Right lung (tissue), 5 donors: ENCODE measurements around the gene LITAF. TPM values are rescaled to one million over a fixed set of nuclear protein-coding genes. Genes with fewer than 3 reads are reported as not detected.
"Not testable (repeated sequence)": the region's sequence is repeated elsewhere in the genome, so short reads cannot be mapped to it uniquely, and the experiment has no call there.

ENCODE experiments used
- DNase-seq, 2 donors: peaks; one replicate each; pipeline ENCODE4 v3.0.0-alpha.2; 2013
- polyA plus RNA-seq, 5 donors: library from polyadenylated mRNA; unstranded; fragments of 120-200 nt; gene quantifications; one replicate each; pipeline versions ENCODE4 v1.2.1 to v1.2.3, GENCODE V29; 2013; ENCODE audit warnings: inconsistent platforms in 1 of 5, low replicate concordance in 1 of 5; ENCODE audit not compliant: insufficient read length in 5 of 5, insufficient read depth in 1 of 5

Gene LITAF
- polyA plus RNA-seq, 5 donors = 111 to 130 (median 121) TPM

- DNase-seq = no peak
These were observed 62.5 kb downstream of the LITAF start for GRCh38 chr16:11524098-11524760.

- no peak for DNase-seq
These were observed 65.7 kb downstream of the LITAF start for GRCh38 chr16:11521055-11521454.

GRCh38 chr16:11520442-11520841 lies 66.3 kb downstream of the LITAF start:
- DNase-seq = no peak

- no peak for DNase-seq
These were observed 68.8 kb downstream of the LITAF start for GRCh38 chr16:11517961-11518360.

- no peak for DNase-seq
These were observed 70.9 kb downstream of the LITAF start for GRCh38 chr16:11515540-11516430.

GRCh38 chr16:11514283-11514682 lies 72.4 kb downstream of the LITAF start:
- DNase-seq = no peak

GRCh38 chr16:11513366-11513765 lies 73.4 kb downstream of the LITAF start:
- DNase-seq = not testable (repeated sequence)

GRCh38 chr16:11511801-11512200 lies 74.9 kb downstream of the LITAF start:
- no peak for DNase-seq

GRCh38 chr16:11511328-11511727 lies 75.4 kb downstream of the LITAF start:
- no peak for DNase-seq

- DNase-seq = no peak
These were observed 76.3 kb downstream of the LITAF start for GRCh38 chr16:11510178-11510973.

- no peak for DNase-seq
These were observed 78.7 kb downstream of the LITAF start for GRCh38 chr16:11507991-11508390.

- no peak for DNase-seq
These were observed 79.4 kb downstream of the LITAF start for GRCh38 chr16:11507350-11507749.

- DNase-seq = no peak
These were observed 79.9 kb downstream of the LITAF start for GRCh38 chr16:11506741-11507305.

GRCh38 chr16:11504261-11504660 lies 82.5 kb downstream of the LITAF start:
- DNase-seq = not testable (repeated sequence)

GRCh38 chr16:11503566-11503965 lies 83.2 kb downstream of the LITAF start:
- DNase-seq = no peak

GRCh38 chr16:11502239-11502638 lies 84.5 kb downstream of the LITAF start:
- DNase-seq = no peak

GRCh38 chr16:11501632-11502031 lies 85.1 kb downstream of the LITAF start:
- no peak for DNase-seq

- no peak for DNase-seq
These were observed 85.9 kb downstream of the LITAF start for GRCh38 chr16:11500700-11501346.

GRCh38 chr16:11499295-11500089 lies 87.2 kb downstream of the LITAF start:
- DNase-seq = no peak

GRCh38 chr16:11498683-11499082 lies 88.0 kb downstream of the LITAF start:
- DNase-seq = no peak
